ENCODE measurements around the gene MANEAL. TPM values are rescaled to one million over a fixed set of nuclear protein-coding genes. Genes with fewer than 3 reads are reported as not detected.

The MANEAL gene
- total and polyA plus RNA-seq, 12 donors, result 0.66 to 3.1 (median 1.4) TPM

DNA sequence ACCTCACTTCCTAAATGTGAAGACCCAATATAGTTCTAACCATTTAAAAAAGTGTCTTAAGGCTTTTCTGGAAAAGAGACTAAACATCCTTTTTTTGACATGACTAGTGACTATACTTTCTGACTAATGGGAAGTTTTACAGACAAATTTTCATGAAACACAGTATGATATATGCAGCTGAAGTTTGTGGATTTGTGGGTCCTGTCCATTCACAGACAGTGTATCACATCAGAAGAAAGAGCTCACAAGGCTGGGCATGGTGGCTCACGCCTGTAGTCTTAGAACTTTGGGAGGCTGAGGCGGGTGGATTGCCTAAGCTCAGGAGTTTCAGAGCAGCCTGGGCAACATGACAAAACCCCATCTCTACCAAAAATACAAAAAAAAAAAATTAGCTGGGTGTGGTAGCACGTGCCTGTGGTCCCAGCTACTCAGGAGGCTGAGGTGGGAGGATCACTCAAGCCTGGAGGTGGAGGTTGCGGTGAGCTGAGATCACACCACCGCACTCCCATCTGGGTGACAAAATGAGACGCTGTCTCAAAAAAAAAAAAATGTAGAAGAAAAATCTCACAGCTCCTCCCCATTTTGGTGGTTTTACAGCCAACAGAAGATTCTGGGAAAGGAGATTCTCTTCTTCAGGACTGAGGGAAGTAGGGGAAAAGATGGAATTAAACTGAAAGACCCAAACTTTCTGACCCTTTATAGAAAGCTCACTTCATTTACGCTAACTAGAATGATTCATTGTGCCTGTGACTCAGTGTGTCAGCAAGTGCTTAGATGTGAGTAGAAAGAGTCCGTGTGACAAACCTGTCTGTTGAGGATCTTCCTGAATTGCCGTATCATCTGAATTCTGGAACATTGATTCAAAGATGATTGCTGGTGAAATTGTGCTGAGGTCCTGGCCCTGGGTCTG lies 29.5 kb downstream of the MANEAL start:
- intact Hi-C loops (cut with DNase I), result no loop called here
- TF ChIP-seq, protein P1, sequence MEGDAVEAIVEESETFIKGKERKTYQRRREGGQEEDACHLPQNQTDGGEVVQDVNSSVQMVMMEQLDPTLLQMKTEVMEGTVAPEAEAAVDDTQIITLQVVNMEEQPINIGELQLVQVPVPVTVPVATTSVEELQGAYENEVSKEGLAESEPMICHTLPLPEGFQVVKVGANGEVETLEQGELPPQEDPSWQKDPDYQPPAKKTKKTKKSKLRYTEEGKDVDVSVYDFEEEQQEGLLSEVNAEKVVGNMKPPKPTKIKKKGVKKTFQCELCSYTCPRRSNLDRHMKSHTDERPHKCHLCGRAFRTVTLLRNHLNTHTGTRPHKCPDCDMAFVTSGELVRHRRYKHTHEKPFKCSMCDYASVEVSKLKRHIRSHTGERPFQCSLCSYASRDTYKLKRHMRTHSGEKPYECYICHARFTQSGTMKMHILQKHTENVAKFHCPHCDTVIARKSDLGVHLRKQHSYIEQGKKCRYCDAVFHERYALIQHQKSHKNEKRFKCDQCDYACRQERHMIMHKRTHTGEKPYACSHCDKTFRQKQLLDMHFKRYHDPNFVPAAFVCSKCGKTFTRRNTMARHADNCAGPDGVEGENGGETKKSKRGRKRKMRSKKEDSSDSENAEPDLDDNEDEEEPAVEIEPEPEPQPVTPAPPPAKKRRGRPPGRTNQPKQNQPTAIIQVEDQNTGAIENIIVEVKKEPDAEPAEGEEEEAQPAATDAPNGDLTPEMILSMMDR (IDR thresholded peaks at IDR 0.05), result no peak
- H3K27me3 ChIP-seq, result no peaks in the 10 kb centered on the region
- no peak for ATAC-seq
- no peak for DNase-seq
- peaks cover 0 to 16% (median 0%) of the 10 kb centered on the region in 9 donors for H3K4me1 ChIP-seq
- peaks cover 0 to 94% (median 22%) of the 10 kb centered on the region in 9 donors for H3K36me3 ChIP-seq
- H3K4me3 ChIP-seq, result no peak overlapping the region
- no peaks in the 10 kb centered on the region for H3K9me3 ChIP-seq
- H3K27ac ChIP-seq, result no peak overlapping the region
- 93 to 95% methylated on average over 9 of the region's 9 CpGs for WGBS, 2 donors

DNA sequence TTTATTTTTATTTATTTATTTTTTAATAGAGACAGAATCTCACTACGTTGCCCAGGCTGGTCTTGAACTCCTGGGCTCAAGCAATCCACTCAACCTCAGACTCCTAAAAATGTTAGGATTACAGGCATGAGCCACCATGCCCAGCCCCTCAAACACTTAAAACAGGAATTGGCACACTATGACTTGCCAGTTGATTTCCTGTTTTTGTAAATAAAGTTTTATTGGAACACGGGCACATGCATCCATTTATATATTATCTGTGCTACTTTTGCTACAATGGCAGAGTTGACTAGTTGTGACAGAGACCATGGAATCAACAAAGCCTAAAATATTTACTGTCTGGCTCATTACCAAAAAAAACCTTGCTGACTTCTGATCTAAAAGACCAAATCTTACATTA lies 30.4 kb downstream of the MANEAL start:
- H3K27me3 ChIP-seq, result no peaks in the 10 kb centered on the region
- ATAC-seq, result no peak
- TF ChIP-seq, protein P1 (IDR thresholded peaks at IDR 0.05), result no peak
- peaks cover 0 to 16% (median 0%) of the 10 kb centered on the region in 9 donors for H3K4me1 ChIP-seq
- no peak for DNase-seq
- intact Hi-C loops (cut with DNase I), result no loop called here
- WGBS, 2 donors, result 94% methylated on average over 2 of the region's 2 CpGs
- H3K27ac ChIP-seq, result no peak overlapping the region
- H3K36me3 ChIP-seq, result peaks cover 0 to 93% (median 22%) of the 10 kb centered on the region in 9 donors
- no peaks in the 10 kb centered on the region for H3K9me3 ChIP-seq
- no peak overlapping the region for H3K4me3 ChIP-seq

DNA sequence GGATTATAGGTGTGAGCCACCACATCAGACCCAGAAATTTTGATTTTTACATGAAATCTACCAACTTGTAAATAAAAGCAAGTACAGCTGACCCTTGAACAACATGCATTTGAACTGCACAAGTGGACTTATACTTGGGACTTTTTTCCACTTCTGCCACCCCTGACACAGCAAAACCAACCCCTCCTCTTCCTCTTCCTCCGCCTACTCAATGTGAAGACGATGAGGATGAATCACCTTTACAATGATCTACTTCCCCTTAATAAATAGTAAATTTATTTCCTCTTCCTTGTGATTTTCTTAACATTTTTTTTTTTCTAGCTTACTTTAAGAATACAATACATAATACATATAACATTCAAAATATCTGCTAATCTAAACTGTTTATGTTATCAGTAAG lies 31.9 kb downstream of the MANEAL start:
- Histone ChIP-seq H3K4me3 (no peak overlapping the region), H3K27me3 (no peaks in the 10 kb centered on the region), H3K9me3 (no peaks in the 10 kb centered on the region), H3K4me1 (peaks cover 0 to 16% (median 0%) of the 10 kb centered on the region in 9 donors), H3K36me3 (peaks cover 0 to 93% (median 26%) of the 10 kb centered on the region in 9 donors), H3K27ac (peak overlapping the region in 1 of 10 donors; percentile 64)
- 79 to 82% methylated on average over 2 of the region's 2 CpGs for WGBS, 2 donors
- intact Hi-C loops (cut with DNase I), result no loop called here
- DNase-seq (no peak), ATAC-seq (no peak)
- TF ChIP-seq, protein P1 (IDR thresholded peaks at IDR 0.05), result no peak

DNA sequence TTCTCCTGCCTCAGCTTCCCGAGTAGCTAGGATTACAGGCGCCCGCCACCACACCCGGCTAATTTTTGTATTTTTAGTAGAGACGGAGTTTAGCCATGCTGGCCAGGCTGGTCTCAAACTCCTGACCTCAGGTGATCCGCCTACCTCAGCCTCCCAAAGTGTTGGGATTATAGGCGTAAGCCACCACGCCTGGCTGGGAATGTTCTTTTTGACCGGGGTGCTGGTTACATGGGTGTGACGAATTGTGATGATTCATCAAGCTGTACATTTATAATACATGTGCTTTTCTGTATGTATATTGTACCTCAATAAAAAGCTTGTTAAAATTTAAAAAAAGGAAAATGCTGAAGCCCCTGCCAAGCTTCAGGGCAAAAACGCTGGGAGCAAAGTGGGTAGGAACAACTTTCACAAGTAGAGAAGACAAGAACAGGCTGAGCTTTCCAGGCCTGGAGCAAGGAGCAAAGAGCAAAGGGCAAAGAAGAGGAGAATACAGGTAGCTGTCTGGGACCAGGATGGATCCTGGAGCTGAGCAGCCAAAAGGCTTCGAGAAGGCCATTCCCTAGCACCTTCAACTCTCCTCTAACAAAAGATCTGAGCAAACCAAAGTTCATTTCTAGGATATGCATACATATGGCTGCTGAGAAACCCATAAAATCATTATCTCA lies 34.9 kb downstream of the MANEAL start:
- TF ChIP-seq, protein P1 (IDR thresholded peaks at IDR 0.05), result no peak
- Histone ChIP-seq H3K4me1 (peaks cover 0 to 16% (median 0%) of the 10 kb centered on the region in 9 donors), H3K27me3 (no peaks in the 10 kb centered on the region), H3K36me3 (peaks cover 0 to 93% (median 37%) of the 10 kb centered on the region in 9 donors), H3K9me3 (no peaks in the 10 kb centered on the region), H3K4me3 (no peak overlapping the region), H3K27ac (no peak overlapping the region)
- 96% methylated on average over 12 of the region's 12 CpGs for WGBS, 2 donors
- intact Hi-C loops (cut with DNase I), result no loop called here
- DNase-seq (no peak), ATAC-seq (no peak)
